Esophagus muscularis mucosa (tissue), 3 donors: ENCODE results near the gene THUMPD2.

Source experiments
- CTCF ChIP-seq, 3 experiments: fragments of 200-600 bp in 2 of 3; fragments of 450-650 bp in 1 of 3; sonication (generic) in 2 of 3; IDR thresholded peaks; one replicate each; pipeline ENCODE4 v1.5.1; 2017 to 2019; ENCODE audit warnings: antibody characterized with exemption in 3 of 3, mild to moderate bottlenecking in 2 of 3, moderate library complexity in 1 of 3
- POLR2A ChIP-seq: fragments of 450-650 bp; IDR thresholded peaks from one replicate; pipeline ENCODE4 v1.6.1; 2017; ENCODE audit warnings: antibody characterized with exemption, moderate library complexity, mild to moderate bottlenecking, low read depth

- TF ChIP-seq POLR2A (no peak), CTCF (IDR thresholded peaks at IDR 0.05) (no peak)
These were observed 3.5 kb upstream of the THUMPD2 start for GRCh38 chr2:39782591-39782990.
